ENCODE data around the gene JPH3.

GRCh38 chr16:87600246-87600645 is 2.1 kb upstream of the JPH3 start:
- TF ChIP-seq GATA2 (IDR thresholded peaks at IDR 0.05; ENCODE audit: low read depth, low read length) (no peak), GATA3 (IDR thresholded peaks at IDR 0.05; ENCODE audit: low read depth, low read length) (no peak)

Measured in SH-SY5Y (cell line).